Colonic mucosa (tissue), 4 donors: Measurements from ENCODE around the gene UGT1A10. TPM values are rescaled to one million over a fixed set of nuclear protein-coding genes. Genes with fewer than 3 reads are reported as not detected.

Experiments used
- DNase-seq: peaks from one replicate; pipeline ENCODE4 v3.0.0-alpha.2; 2020
- H3K27ac ChIP-seq: fragments of 200-600 bp; one replicate; pipeline ENCODE4 v1.8.0; 2021
- H3K27me3 ChIP-seq: fragments of 200-600 bp; one replicate; pipeline ENCODE4 v1.8.0; 2021
- H3K36me3 ChIP-seq: fragments of 200-600 bp; one replicate; pipeline ENCODE4 v1.8.0; 2021
- H3K4me1 ChIP-seq: fragments of 200-600 bp; one replicate; pipeline ENCODE4 v1.8.0; 2021; ENCODE audit warnings: mild to moderate bottlenecking
- H3K4me3 ChIP-seq: fragments of 200-600 bp; one replicate; pipeline ENCODE4 v1.8.0; 2021
- H3K9ac ChIP-seq, 2 donors: one replicate each; pipeline ENCODE4 v1.7.0; 2013; ENCODE audit warnings: control low read depth in 2 of 2, low read depth in 2 of 2, low read length in 2 of 2
- H3K9me3 ChIP-seq: fragments of 200-600 bp; one replicate; pipeline ENCODE4 v1.8.0; 2021
- intact Hi-C: fragments of 100-400 bp; cut with DNase I; formaldehyde crosslinking; loops from one replicate; pipeline ENCODE4 v1.14.1; 2022
- total RNA-seq, 2 donors: library from RNA; stranded (reverse); fragmentation: NEBNext Ultra II Directional in 1 of 2; extraction: Animal tissue kit (Norgen Biotek cat#: 25700) in 1 of 2; gene quantifications; one replicate each; pipeline ENCODE4 v1.2.1, GENCODE V29; 2021
- TF ChIP-seq, protein P1 (sequence below): fragments of 200-600 bp; IDR thresholded peaks from one replicate; pipeline ENCODE4 v1.8.0; 2022; ENCODE audit warnings: antibody characterized with exemption, mild to moderate bottlenecking
- donor health status: healthy.
- donor health status: DM: no; HTN: no; CAD: no.
- donor health status: DM: no; HTN: no; CAD: no.

The UGT1A10 gene
- total RNA-seq, 2 donors from 2014 or later = 45.2 to 82.9 TPM

DNA sequence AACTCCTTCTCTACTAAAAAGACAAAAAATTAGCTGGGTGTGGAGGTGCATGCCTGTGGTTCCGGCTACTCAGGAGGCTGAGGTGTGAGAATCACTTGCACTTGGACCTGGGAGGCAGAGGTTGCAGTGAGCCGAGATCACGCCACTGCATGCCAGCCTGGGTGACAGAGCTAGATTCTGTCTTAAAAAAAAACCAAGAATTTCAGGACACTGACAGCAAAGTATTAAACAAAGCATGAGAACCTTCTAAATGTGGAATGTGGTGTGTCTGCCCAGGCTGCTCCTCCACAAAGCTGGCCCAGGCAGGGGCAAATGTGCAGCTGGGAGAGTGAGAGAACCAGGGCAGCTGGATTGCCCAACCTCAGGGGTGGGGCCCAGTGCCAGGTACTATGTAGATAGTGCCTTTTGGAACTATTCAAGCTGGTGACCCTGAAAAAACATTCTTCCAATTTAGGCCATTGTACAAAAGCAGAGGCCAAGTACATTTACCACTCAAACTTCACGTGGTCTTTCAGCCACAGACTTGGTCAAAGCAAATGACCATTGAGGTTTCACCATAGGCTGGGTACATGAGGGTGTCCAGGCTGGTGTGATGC, 69.8 kb downstream of the UGT1A10 start:
- TF ChIP-seq, protein P1, sequence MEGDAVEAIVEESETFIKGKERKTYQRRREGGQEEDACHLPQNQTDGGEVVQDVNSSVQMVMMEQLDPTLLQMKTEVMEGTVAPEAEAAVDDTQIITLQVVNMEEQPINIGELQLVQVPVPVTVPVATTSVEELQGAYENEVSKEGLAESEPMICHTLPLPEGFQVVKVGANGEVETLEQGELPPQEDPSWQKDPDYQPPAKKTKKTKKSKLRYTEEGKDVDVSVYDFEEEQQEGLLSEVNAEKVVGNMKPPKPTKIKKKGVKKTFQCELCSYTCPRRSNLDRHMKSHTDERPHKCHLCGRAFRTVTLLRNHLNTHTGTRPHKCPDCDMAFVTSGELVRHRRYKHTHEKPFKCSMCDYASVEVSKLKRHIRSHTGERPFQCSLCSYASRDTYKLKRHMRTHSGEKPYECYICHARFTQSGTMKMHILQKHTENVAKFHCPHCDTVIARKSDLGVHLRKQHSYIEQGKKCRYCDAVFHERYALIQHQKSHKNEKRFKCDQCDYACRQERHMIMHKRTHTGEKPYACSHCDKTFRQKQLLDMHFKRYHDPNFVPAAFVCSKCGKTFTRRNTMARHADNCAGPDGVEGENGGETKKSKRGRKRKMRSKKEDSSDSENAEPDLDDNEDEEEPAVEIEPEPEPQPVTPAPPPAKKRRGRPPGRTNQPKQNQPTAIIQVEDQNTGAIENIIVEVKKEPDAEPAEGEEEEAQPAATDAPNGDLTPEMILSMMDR = no peak
- Histone ChIP-seq H3K9me3 (no peaks in the 10 kb centered on the region), H3K36me3 (no peaks in the 10 kb centered on the region), H3K4me1 (no peaks in the 10 kb centered on the region), H3K27ac (no peak overlapping the region), H3K4me3 (no peak overlapping the region), H3K9ac (no peak overlapping the region), H3K27me3 (no peaks in the 10 kb centered on the region)
- DNase-seq = no peak
- intact Hi-C loops = no loop called here

DNA sequence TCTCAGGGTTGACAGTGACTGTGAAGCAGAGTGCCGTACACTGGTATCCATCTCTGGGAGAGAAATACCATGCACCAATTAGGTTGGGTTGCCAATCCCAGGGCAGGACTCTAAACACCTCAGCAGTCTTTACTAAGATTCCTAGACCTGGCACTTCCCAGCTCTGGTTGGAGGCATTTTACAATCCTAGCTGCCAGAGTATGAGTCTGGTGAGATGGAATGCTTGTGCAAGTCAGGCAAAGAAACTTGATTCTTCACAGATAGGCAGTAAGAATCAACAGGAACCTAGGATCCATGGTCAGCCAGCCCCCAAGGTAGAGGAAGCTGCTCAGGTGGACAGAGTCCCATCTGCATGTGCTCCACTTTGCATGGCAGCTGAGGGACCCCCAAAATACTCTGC, 70.5 kb downstream of the UGT1A10 start:
- no peak for DNase-seq
- Histone ChIP-seq H3K9ac (no peak overlapping the region), H3K27me3 (no peaks in the 10 kb centered on the region), H3K9me3 (no peaks in the 10 kb centered on the region), H3K36me3 (no peaks in the 10 kb centered on the region), H3K4me1 (no peaks in the 10 kb centered on the region), H3K27ac (no peak overlapping the region), H3K4me3 (no peak overlapping the region)
- TF ChIP-seq, protein P1 = no peak
- intact Hi-C loops = no loop called here

DNA sequence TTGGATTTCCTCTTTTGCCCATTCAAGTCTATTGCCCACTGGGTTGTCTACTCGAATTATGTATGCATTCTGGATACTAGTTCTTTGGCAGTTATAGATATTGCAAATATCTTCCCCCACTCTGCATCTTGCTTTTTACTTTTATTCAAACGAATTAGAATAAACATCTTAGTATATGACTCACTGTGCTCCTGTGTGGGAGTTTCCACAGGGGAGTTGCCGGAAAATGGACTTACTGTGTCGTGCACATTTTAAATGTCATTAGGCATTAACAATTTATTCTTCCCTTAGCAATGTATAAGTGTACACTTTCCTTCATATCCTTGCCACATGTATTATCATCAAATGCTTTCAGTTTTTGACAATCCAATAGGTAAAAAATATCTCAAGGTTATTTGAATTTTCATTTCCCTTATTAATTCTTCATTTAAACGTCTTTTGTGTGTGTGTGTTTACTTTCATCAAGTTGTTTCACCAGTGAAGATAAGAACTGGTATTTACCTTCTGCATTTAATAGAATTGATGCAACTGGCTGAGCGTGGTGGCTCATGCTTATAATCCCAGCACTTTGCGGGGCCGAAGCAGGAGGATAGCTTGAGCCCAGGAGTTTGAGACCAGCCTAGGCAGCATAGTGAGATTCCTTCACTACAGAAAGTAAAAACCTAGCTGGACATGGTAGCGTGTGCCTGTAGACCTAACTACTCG, 71.8 kb downstream of the UGT1A10 start:
- no peak overlapping the region for H3K27ac ChIP-seq
- H3K4me3 ChIP-seq = no peak overlapping the region
- intact Hi-C loops = no loop called here
- no peaks in the 10 kb centered on the region for H3K9me3 ChIP-seq
- no peaks in the 10 kb centered on the region for H3K4me1 ChIP-seq
- no peak overlapping the region for H3K9ac ChIP-seq
- TF ChIP-seq, protein P1 = no peak
- H3K36me3 ChIP-seq = no peaks in the 10 kb centered on the region
- no peaks in the 10 kb centered on the region for H3K27me3 ChIP-seq
- DNase-seq = no peak

DNA sequence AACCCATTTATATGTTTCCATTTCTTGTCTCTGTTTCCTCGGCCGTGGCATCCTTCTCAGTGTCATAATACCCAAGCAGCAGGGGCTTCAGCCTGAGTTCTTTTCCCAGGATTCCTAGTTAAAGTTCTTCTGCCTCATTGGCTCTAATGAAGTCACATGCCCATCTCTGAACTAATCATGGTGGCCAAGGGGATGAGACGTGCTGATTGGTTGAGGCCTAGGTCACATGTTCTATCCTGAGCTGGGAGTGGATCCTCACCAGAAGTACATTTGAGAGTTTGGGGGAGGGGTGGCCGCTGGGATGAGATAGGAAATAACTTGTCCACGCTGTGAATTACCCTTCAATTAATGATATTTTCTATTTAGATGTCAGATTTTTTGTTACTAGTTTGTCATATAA, 72.7 kb downstream of the UGT1A10 start:
- TF ChIP-seq, protein P1 = no peak
- Histone ChIP-seq H3K4me3 (no peak overlapping the region), H3K27ac (no peak overlapping the region), H3K27me3 (no peaks in the 10 kb centered on the region), H3K4me1 (no peaks in the 10 kb centered on the region), H3K9me3 (no peaks in the 10 kb centered on the region), H3K9ac (no peak overlapping the region), H3K36me3 (no peaks in the 10 kb centered on the region)
- DNase-seq = no peak
- intact Hi-C loops = no loop called here

DNA sequence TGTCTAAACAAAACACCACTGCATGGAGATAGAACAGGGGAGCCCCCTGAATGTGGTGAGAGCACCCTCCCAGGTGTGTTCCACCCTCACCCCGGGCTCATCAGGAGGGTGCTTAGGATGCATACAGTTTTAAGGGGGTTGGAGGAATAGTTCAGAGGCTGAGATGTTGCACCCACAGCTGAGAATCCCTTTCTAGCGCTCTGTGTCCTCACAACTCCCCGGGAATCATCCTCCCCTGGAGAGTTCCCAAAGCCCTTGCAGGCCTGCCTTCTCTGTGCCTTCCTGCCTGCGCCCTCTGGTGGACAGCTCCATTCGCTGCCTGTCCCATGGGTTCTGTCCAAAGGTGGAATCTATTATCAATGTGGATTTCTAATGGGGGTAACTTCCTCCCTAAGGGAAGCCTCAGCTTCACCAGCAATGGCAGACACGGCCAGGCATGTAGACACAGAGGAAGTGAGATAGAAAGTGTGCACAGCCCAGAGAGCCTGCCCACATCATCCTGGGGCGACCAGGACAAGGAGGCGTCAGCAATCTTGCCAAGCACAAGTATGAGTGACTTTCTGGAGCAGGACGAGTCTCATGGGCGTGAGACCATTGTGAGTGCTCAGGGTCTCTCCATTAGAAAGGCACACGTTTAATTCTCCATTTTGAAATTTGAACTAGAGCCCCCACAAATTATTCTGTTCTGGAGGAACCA, 75.2 kb downstream of the UGT1A10 start:
- Histone ChIP-seq H3K27me3 (no peaks in the 10 kb centered on the region), H3K4me3 (no peak overlapping the region), H3K36me3 (no peaks in the 10 kb centered on the region), H3K9me3 (no peaks in the 10 kb centered on the region), H3K9ac (no peak overlapping the region), H3K27ac (no peak overlapping the region), H3K4me1 (no peaks in the 10 kb centered on the region)
- TF ChIP-seq, protein P1 = peak; percentile 78
- intact Hi-C loops = loop anchor here (10.0 kb wide), 2 partner anchors 247 to 427 kb away; no protein-coding TSS in a partner anchor
- DNase-seq = peak; percentile 88
